ENCODE results near the gene CPED1. TPM values are rescaled to one million over a fixed set of nuclear protein-coding genes. Genes with fewer than 3 reads are reported as not detected.

The CPED1 gene
- total and polyA plus RNA-seq, 2 experiments from 2014 or later: 0.17 to 0.47 TPM

- no peak for TF ChIP-seq ZNF462 (CRISPR knock-in tag; IDR thresholded peaks at IDR 0.05)
- no peak for TF ChIP-seq POLR2AphosphoS5 (IDR thresholded peaks at IDR 0.05; ENCODE audit: low read depth)
- no peak for TF ChIP-seq EZH2 (IDR thresholded peaks at IDR 0.05; ENCODE audit: low read depth, unreplicated experiment)
- TF ChIP-seq ZNF114 (CRISPR knock-in tag; IDR thresholded peaks at IDR 0.05): no peak
- no peak for TF ChIP-seq NANOG (IDR thresholded peaks at IDR 0.05; ENCODE audit: borderline replicate concordance)
- no peak for TF ChIP-seq ZNF331 (CRISPR knock-in tag; IDR thresholded peaks at IDR 0.05; ENCODE audit: low read depth)
- TF ChIP-seq, protein P1, sequence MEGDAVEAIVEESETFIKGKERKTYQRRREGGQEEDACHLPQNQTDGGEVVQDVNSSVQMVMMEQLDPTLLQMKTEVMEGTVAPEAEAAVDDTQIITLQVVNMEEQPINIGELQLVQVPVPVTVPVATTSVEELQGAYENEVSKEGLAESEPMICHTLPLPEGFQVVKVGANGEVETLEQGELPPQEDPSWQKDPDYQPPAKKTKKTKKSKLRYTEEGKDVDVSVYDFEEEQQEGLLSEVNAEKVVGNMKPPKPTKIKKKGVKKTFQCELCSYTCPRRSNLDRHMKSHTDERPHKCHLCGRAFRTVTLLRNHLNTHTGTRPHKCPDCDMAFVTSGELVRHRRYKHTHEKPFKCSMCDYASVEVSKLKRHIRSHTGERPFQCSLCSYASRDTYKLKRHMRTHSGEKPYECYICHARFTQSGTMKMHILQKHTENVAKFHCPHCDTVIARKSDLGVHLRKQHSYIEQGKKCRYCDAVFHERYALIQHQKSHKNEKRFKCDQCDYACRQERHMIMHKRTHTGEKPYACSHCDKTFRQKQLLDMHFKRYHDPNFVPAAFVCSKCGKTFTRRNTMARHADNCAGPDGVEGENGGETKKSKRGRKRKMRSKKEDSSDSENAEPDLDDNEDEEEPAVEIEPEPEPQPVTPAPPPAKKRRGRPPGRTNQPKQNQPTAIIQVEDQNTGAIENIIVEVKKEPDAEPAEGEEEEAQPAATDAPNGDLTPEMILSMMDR (conservative IDR thresholded peaks at IDR 0.05; ENCODE audit: low read depth in 2 of 2): no peak
These were observed 193.8 kb downstream of the CPED1 start (continued) for GRCh38 chr7:121182281-121182680.

- no peak for TF ChIP-seq ZNF462 (CRISPR knock-in tag; IDR thresholded peaks at IDR 0.05)
- DNase-seq (ENCODE audit: low spot score): no peak
These were observed 194.4 kb downstream of the CPED1 start for GRCh38 chr7:121182902-121183301.

More at GRCh38 chr7:121182902-121183301, 194.4 kb downstream of the CPED1 start:
- H3K9me2 ChIP-seq (ENCODE audit: insufficient read depth): no peaks in the 10 kb centered on the region
- no peak overlapping the region for H3K4me3 ChIP-seq
- no peaks in the 10 kb centered on the region for H3K79me2 ChIP-seq (replicated peaks; ENCODE audit: insufficient read depth)
- H3K4me2 ChIP-seq: no peak overlapping the region
- Mint-ChIP-seq H3K36me3 (ENCODE audit: low read depth) (no peaks in the 10 kb centered on the region), H3K4me1 (no peaks in the 10 kb centered on the region), H3K27me3 (ENCODE audit: insufficient read depth, low read depth, poor library complexity) (no peaks in the 10 kb centered on the region), H3K4me3 (no peak overlapping the region), H3K9me3 (no peaks in the 10 kb centered on the region), H3K27ac (no peak overlapping the region)
- no peak overlapping the region for H3K27ac ChIP-seq (ENCODE audit: low read depth)
- ATAC-seq: no peak
- no peaks in the 10 kb centered on the region for H3K36me3 ChIP-seq (ENCODE audit: insufficient read depth)
- H3K27me3 ChIP-seq (ENCODE audit: insufficient read depth): no peaks in the 10 kb centered on the region
- H4K20me1 ChIP-seq (replicated peaks; ENCODE audit: insufficient read depth): no peaks in the 10 kb centered on the region
- H2AFZ ChIP-seq: no peak overlapping the region
- H3K4me1 ChIP-seq (ENCODE audit: insufficient read depth): no peaks in the 10 kb centered on the region
- no peaks in the 10 kb centered on the region for H3F3A ChIP-seq (replicated peaks; ENCODE audit: low read depth)

Data from GM23338 (cell line).